GM18907 (cell line): Measurements from ENCODE around the gene ZDHHC24.

Experiments
- ATAC-seq: cut with Tn5 transposase; IDR thresholded peaks from one replicate; pipeline ENCODE4 v1.9.1; 2021; ENCODE audit warnings: mild to moderate bottlenecking, moderate library complexity; ENCODE audit not compliant: unreplicated experiment

The ZDHHC24 gene

DNA sequence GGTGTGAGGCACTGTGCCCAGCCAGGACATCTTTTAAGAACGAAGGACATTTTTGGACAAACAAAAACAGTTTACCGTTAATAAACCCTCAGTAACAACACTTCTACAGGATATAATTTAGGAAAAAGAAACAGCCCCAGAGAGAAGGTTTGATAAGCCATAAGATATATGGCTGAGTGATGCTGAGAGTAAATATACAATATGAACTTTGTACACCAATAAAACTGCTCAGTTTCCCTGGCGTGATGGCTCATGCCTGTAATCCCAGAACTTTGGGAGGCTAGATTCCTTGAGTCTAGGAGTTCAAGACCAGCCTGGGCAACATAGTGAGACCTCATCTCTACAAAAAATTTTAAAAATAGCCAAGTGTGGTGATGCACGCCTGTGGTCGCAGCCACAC lies 47.3 kb downstream of the ZDHHC24 start:
- no peak for ATAC-seq

DNA sequence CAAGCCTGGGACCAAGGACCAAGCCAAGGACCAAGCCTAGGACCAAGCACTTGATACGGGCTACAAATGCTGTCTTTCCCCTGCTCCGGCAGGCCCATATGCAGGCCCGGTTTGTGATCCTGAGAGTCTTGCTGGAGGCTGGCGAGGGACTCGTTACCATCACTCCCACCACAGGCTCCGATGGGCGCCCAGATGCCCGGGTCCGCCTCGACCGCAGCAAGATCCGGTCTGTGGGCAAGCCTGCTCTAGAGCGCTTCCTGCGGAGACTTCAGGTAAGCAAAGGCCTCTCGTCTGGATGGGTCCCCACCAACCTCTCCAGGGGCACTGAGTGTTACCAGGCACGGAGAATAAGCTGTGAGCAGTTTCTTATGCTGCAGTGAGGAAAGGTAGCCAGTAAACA lies 48.6 kb downstream of the ZDHHC24 start:
- ATAC-seq, result no peak

GRCh38 chr11:66495401-66495854 lies 50.4 kb downstream of the ZDHHC24 start:
- no peak for ATAC-seq

- no peak for ATAC-seq
Observed at GRCh38 chr11:66494935-66495334, 50.9 kb downstream of the ZDHHC24 start.

- ATAC-seq, result no peak
Observed at GRCh38 chr11:66494458-66494857, 51.4 kb downstream of the ZDHHC24 start.

GRCh38 chr11:66493130-66493529 lies 52.7 kb downstream of the ZDHHC24 start:
- no peak for ATAC-seq

DNA sequence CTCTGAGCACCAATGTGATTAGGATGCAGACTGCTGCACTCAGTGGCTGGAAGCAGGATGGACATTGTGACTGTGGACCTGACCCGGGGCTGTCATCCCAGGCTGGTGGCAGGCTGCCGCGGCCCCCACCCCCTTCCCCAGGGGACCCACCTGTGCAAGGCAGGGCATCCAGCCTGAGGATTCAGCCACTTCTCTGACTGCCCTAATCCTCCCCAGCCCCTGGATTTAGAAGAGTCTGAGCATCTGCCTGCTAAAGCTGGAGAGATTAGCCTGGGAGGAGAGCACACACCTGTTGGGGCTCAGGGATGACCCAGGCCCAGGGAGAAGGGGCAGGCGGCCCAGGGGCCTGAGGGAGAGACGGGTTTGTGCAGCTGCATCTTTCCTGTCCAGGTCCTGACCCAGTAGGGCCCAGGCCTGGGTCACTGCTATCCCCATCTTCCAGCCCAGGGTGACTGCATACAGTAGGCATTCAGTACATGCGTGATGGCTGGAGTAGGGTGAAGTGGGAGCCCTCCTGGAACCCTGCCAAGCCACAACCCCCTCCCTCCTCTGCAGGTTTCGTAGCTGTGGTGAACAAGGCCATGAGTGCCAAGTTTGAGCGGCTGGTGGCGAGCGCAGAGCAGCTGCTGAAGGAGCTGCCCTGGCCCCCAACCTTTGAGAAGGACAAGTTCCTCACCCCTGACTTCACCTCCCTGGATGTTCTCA lies 53.5 kb downstream of the ZDHHC24 start:
- no peak for ATAC-seq

DNA sequence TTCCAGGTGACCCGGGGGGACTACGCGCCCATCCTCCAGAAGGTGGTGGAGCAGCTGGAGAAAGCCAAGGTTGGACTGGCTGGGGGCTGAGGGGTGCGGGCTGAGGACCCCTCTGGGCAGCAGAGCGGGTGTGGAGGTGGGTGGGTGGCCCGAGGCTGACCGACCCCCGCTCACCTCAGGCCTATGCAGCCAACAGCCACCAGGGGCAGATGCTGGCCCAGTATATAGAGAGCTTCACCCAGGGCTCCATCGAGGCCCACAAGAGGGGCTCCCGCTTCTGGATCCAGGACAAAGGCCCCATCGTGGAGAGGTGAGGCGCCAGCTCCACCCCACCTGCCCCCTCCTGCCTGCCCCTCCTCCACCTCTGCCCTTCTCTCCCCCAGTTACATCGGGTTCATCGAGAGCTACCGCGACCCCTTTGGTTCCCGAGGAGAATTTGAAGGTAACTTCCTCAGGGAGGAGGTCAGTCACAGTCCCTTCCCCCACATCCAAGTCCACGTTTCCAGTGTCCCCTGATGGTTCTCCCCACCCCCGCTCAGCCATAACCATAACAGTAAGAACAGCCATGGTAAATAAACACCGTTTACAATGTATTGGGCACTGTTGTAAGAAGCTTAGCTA lies 54.4 kb downstream of the ZDHHC24 start:
- no peak for ATAC-seq

DNA sequence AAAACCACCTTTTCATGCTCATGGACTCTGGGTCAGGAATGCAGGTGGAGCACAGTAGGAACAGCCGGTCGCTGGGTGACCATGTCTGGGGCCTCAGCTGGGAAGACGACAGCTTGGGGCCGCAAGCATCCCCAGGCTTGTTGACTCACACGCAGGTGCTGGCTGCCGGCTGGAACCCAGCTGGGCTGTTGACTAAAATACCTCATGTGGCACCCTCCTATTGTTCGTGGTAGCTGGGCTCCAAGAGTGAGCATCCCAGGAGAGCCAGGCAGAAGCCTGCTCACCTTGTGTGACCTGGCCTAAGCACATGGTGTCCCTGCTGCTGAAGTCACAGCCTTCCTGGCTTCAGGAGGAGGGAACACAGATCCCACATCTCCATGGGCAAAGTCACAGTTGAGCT lies 56.2 kb downstream of the ZDHHC24 start:
- no peak for ATAC-seq

GRCh38 chr11:66488957-66489356 lies 56.9 kb downstream of the ZDHHC24 start:
- no peak for ATAC-seq

GRCh38 chr11:66484806-66485380 lies 61.0 kb downstream of the ZDHHC24 start:
- no peak for ATAC-seq

GRCh38 chr11:66480117-66480938 lies 65.5 kb downstream of the ZDHHC24 start, which contains the start of gene DPP3:
DPP3 (plus strand) TSS chr11:66480434; CDS start chr11:66482201, 1,767 bp downstream.
- ATAC-seq, result peak; percentile 86

GRCh38 chr11:66479394-66480116 lies 66.3 kb downstream of the ZDHHC24 start:
- ATAC-seq, result peak; percentile 3

DNA sequence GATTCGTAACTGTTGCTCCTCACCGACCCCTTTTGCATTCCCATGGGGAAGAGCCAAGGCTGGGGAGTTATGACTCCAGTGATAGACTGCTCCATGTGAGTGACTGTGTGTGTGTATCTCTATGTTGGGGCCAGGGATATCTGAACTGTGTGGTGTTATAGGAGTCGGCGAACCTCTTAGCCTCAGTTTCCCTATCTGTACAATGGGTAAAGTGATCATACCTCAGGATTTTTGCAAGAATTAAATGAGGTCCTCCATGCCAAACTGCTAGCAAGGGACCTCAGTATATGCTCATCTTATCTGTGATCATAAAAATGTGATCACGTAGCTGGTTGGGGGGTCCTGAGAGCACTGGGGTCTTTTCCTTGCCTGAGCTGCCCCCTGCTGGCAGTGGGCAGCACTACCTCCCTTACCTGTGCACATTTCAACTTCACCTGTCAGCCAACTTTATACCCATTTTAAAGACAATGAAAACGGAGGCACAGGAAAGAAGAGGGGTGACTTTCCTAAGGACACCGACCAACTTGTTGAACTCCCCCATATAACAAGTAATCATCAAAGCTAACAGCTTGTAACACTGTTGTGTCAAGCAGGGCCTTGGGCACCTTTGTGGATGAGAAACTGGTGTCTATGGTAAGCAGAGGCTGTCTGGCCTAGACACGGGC lies 67.0 kb downstream of the ZDHHC24 start:
- ATAC-seq, result no peak

GRCh38 chr11:66477263-66478201 lies 68.3 kb downstream of the ZDHHC24 start:
- ATAC-seq, result no peak

DNA sequence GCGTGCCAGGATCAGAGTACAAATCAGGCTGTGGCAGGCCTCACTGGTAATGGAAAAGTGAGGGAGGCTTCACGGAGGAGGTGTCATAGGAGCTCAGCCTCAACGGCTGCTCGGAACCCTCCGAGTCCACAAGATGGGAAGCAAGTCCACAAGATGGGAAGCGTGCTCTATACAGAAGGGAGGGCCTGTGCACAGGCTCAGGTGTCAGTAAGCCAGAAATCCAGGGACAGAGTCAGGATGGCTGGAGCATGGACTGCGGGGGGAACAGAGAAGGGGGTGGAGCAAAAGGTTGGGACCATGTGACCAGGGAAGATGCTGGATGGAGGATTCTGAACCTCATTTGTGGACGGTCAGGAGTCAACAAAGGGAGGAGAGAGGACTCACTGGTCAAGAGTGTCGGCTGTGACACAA lies 69.0 kb downstream of the ZDHHC24 start:
- ATAC-seq, result no peak

DNA sequence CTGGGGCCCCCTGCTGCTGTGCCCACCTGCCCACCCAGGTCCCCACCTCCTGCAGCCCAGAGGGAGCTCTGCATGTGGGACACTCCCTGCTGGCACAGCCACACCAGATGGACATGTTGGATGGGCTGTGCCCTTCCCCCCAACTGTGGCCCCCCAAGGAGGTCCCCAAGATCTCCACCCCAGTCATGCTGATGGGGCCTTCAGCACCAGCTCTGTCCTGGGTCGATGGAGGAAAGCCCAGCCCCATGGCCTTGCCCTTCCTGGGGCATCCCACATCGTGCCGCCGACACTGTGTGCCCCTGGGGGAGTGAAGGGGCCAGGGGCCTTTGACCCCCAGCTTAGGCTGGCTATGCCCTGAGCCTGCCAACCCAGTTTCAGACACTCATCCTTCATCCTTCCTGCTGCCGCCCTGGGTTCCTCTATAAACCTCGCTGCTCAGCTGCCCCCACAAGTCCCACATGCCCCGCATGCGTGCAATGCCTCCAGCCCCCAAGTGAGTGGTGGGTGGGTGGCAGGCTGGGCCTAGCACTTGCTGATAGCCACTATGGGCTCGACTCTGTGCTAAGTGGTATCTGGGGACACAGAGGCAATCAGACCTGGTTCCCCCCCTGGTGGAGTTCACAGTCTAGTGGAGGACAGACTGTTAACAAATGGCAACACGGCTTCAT lies 69.5 kb downstream of the ZDHHC24 start:
- ATAC-seq, result no peak

GRCh38 chr11:66475349-66476172 lies 70.3 kb downstream of the ZDHHC24 start:
- ATAC-seq, result no peak
